NCI-H524 (cell line): ENCODE results near the gene LILRA6.
"Not testable (repeated sequence)": the region's sequence is repeated elsewhere in the genome, so short reads cannot be mapped to it uniquely, and the experiment has no call there.

Source experiments
- DNase-seq, 2 experiments: peaks; one replicate each; lab custom pipeline; 2025; lab: John Stamatoyannopoulos, UW

LILRA6 gene

GRCh38 chr19:54262470-54262869 is 19.9 kb upstream of the LILRA6 start:
- no peak for DNase-seq

GRCh38 chr19:54262066-54262465 is 19.5 kb upstream of the LILRA6 start:
- DNase-seq, result no peak

GRCh38 chr19:54257116-54257480 is 14.5 kb upstream of the LILRA6 start, which contains the start of gene LILRB5:
LILRB5 (minus strand) TSS chr19:54257273; CDS start chr19:54257193, 80 bp downstream.
- DNase-seq, result no peak

GRCh38 chr19:54256250-54257115 is 13.9 kb upstream of the LILRA6 start:
- no peak for DNase-seq

GRCh38 chr19:54255105-54255775 is 12.7 kb upstream of the LILRA6 start:
- no peak for DNase-seq

GRCh38 chr19:54254195-54254906 is 11.8 kb upstream of the LILRA6 start:
- DNase-seq, result no peak

- DNase-seq, result no peak
Measured at GRCh38 chr19:54253331-54254194, 11.0 kb upstream of the LILRA6 start.

GRCh38 chr19:54252845-54253244 is 10.3 kb upstream of the LILRA6 start:
- DNase-seq, result no peak

- no peak for DNase-seq
Measured at GRCh38 chr19:54252243-54252642, 9.7 kb upstream of the LILRA6 start.

GRCh38 chr19:54248016-54248601 is 5.5 kb upstream of the LILRA6 start:
- no peak for DNase-seq

- DNase-seq, result no peak
Measured at GRCh38 chr19:54247106-54247930, 4.7 kb upstream of the LILRA6 start.

GRCh38 chr19:54245936-54246335 is 3.3 kb upstream of the LILRA6 start:
- DNase-seq, result no peak

GRCh38 chr19:54243809-54244208 is 1.2 kb upstream of the LILRA6 start:
- not testable (repeated sequence) for DNase-seq

GRCh38 chr19:54242234-54242633 is 356 bp downstream of the LILRA6 start:
- DNase-seq, result not testable (repeated sequence)

- not testable (repeated sequence) for DNase-seq
Measured at GRCh38 chr19:54240372-54241336, 1.9 kb downstream of the LILRA6 start.

GRCh38 chr19:54239491-54240371 is 2.9 kb downstream of the LILRA6 start:
- DNase-seq, result not testable (repeated sequence)

GRCh38 chr19:54233941-54234340 is 8.6 kb downstream of the LILRA6 start:
- no peak for DNase-seq
